A673 (cell line): ENCODE results near the gene BOD1L1. TPM values are rescaled to one million over a fixed set of nuclear protein-coding genes. Genes with fewer than 3 reads are reported as not detected.

Source experiments
- BruUV-seq: library from RNA; stranded (reverse); fragments of 400-500 nt; replicated peaks from 2 replicates; lab custom pipeline; 2021; lab: Mats Ljungman, UMichigan
- CTCF ChIA-PET: fragments of 300-600 bp; sonication (Branson Sonifier 250); formaldehyde crosslinking; loops from one replicate; lab custom pipeline; 2022; ENCODE audit warnings: antibody characterized with exemption; lab: Charles Lee
- POLR2A ChIA-PET: fragments of 300-600 bp; sonication (Branson Sonifier 250); formaldehyde crosslinking; loops from one replicate; lab custom pipeline; 2022; ENCODE audit warnings: antibody characterized with exemption; ENCODE audit not compliant: low non-redundant PET; lab: Charles Lee
- DNase-seq: peaks from one replicate; pipeline ENCODE4 v3.0.0-alpha.2; 2015; ENCODE audit warnings: low spot score
- H3K27ac ChIP-seq: fragments of 200-600 bp; sonication (generic); 2 replicates; pipeline ENCODE4 v1.5.1; 2016; ENCODE audit warnings: mixed run types, low read depth, mild to moderate bottlenecking, mixed read lengths, antibody characterized with exemption, low read length; ENCODE audit not compliant: poor library complexity, severe bottlenecking
- H3K27me3 ChIP-seq: fragments of 200-600 bp; sonication (generic); replicated peaks from 2 replicates; pipeline ENCODE4 v1.6.1; 2017; ENCODE audit warnings: mixed run types, low read depth, mild to moderate bottlenecking, mixed read lengths, antibody characterized with exemption, low read length; ENCODE audit not compliant: insufficient read depth, poor library complexity
- H3K36me3 ChIP-seq: fragments of 200-600 bp; sonication (generic); 2 replicates; pipeline ENCODE4 v1.6.1; 2016; ENCODE audit warnings: mixed run types, mild to moderate bottlenecking, mixed read lengths, antibody characterized with exemption, low read length; ENCODE audit not compliant: insufficient read depth, poor library complexity, severe bottlenecking
- H3K4me1 ChIP-seq: fragments of 200-600 bp; sonication (generic); 2 replicates; pipeline ENCODE4 v1.6.1; 2017; ENCODE audit warnings: mixed run types, mild to moderate bottlenecking, mixed read lengths, antibody characterized with exemption, low read length; ENCODE audit not compliant: insufficient read depth, poor library complexity, severe bottlenecking
- H3K4me3 ChIP-seq: fragments of 200-600 bp; sonication (generic); 2 replicates; pipeline ENCODE4 v1.5.1; 2016; ENCODE audit warnings: low read depth, mixed run types, mild to moderate bottlenecking, mixed read lengths, low read length; ENCODE audit not compliant: poor library complexity, severe bottlenecking
- H3K9me3 ChIP-seq: fragments of 200-600 bp; sonication (generic); 2 replicates; pipeline ENCODE4 v1.6.1; 2016; ENCODE audit warnings: mixed run types, low read depth, mild to moderate bottlenecking, mixed read lengths, antibody characterized with exemption, low read length; ENCODE audit not compliant: poor library complexity, severe bottlenecking
- EZH2 ChIP-seq: fragments of 200-600 bp; sonication (generic); IDR thresholded peaks from 2 replicates; pipeline ENCODE4 v1.6.1; 2017; ENCODE audit warnings: borderline replicate concordance, low read depth, mild to moderate bottlenecking, mixed read lengths, antibody characterized with exemption, low read length; ENCODE audit not compliant: poor library complexity, severe bottlenecking
- intact Hi-C: fragments of 100-400 bp; cut with micrococcal nuclease; formaldehyde crosslinking; loops from one replicate; pipeline ENCODE4 v1.10.0; 2022; ENCODE audit not compliant: unreplicated experiment
- total RNA-seq: library from RNA; stranded (reverse); gene quantifications from 2 replicates; pipeline ENCODE4 v1.2.3, GENCODE V29; 2021
- TF ChIP-seq, protein P1 (sequence below): fragments of 300-800, 200-600 bp; sonication (generic); conservative IDR thresholded peaks from 2 replicates; pipeline ENCODE4 v1.5.1; 2017; ENCODE audit warnings: low read depth, mild to moderate bottlenecking, antibody characterized with exemption, low read length, moderate library complexity, mixed read lengths

The BOD1L1 gene
- total RNA-seq, 1 experiment from 2014 or later: 44.8 TPM

DNA sequence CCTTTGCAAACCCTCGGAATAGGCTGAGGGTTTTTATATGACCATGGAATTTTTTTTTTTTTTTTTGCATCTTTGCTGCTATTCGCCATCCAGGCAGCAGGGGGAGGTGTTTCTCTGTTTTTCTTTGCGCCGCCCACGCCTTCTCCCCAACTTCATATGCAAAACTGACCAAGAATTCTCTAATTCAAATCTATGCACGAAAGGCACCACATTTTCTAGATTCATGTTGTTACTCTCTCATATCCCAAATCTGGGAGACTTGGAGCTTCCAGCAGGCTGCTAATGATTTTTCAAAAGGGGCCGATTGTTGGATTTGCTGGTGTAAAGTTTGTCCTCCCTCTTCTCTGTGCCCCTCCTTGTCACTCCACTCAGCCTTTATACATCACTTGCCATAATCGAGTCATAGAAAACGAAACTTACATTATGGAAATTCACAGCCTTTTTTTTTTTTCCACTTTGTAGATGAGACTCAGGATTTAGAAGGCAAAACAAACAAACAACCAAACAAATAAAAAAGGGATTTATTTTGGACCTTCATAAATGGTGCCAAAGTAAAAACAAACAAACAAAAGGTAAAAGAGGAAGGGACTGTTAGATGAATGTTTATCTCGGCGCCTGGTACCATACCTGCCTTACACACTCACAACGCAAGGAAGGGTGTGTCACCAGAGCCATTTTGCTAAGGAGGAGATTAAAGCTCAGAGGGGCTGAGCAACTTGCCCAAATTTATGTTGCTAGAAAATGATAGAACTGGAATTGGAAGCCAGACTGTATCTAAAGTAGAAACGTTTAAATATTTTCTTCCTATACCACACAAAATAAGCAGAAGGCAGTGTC, 29.3 kb upstream of the BOD1L1 start:
- POLR2A ChIA-PET: no interaction called here
- Histone ChIP-seq H3K4me1 (peaks cover 16% of the 10 kb centered on the region), H3K36me3 (no peaks in the 10 kb centered on the region), H3K27me3 (no peaks in the 10 kb centered on the region), H3K27ac (peak overlapping the region; percentile 83), H3K9me3 (no peaks in the 10 kb centered on the region), H3K4me3 (peak overlapping the region; percentile 33)
- no peak for TF ChIP-seq EZH2
- TF ChIP-seq, protein P1, sequence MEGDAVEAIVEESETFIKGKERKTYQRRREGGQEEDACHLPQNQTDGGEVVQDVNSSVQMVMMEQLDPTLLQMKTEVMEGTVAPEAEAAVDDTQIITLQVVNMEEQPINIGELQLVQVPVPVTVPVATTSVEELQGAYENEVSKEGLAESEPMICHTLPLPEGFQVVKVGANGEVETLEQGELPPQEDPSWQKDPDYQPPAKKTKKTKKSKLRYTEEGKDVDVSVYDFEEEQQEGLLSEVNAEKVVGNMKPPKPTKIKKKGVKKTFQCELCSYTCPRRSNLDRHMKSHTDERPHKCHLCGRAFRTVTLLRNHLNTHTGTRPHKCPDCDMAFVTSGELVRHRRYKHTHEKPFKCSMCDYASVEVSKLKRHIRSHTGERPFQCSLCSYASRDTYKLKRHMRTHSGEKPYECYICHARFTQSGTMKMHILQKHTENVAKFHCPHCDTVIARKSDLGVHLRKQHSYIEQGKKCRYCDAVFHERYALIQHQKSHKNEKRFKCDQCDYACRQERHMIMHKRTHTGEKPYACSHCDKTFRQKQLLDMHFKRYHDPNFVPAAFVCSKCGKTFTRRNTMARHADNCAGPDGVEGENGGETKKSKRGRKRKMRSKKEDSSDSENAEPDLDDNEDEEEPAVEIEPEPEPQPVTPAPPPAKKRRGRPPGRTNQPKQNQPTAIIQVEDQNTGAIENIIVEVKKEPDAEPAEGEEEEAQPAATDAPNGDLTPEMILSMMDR: peak; percentile 91
- CTCF ChIA-PET: interaction anchor here (0.6 to 0.8 kb wide), 2 partner anchors 401 to 985 kb away, joined by 3 to 4 read pairs; no protein-coding TSS in a partner anchor
- DNase-seq: peak; percentile 88
- intact Hi-C loops: loop anchor here (1.0 to 10.0 kb wide), 7 partner anchors 728 to 1798 kb away; partner anchors contain the start of gene CPEB2
- BruUV-seq: TSS peak; percentile 45

DNA sequence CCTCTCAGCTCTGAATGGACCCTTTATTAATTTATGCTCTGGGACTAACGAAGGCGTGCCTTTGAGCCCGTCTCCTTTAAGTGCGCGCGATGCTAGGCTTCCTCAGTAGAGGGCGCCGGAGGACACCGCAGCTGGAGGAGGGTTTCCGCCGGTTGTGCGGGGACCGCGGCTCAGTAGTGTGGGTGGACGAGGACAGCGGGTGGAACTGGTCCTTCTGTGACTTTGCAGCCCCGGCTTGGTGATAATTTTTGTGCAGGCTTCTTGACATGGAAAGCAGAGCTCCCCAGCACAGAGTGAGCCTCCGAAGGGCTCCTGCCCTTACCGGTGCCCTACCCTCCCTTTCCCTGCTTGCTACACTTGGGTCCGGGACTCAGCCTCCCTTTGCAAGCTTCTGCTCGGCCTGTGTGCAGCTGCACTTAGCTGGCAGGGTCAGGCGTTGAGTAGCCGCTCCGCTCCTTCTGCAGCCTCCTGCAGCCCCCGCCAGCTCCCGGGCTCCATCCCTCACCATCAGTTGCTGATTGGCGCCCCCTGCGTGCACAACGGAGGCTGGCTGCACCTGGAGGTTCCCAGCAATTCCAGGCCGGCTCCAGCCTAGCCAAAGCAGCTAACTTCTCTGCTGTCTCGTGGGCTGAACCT, 26.8 kb upstream of the BOD1L1 start:
- POLR2A ChIA-PET: interaction anchor here (0.6 kb wide), 1 partner anchor 1357 kb away, joined by 4 read pairs; no protein-coding TSS in a partner anchor
- H3K4me1 ChIP-seq: peaks cover 16% of the 10 kb centered on the region

DNA sequence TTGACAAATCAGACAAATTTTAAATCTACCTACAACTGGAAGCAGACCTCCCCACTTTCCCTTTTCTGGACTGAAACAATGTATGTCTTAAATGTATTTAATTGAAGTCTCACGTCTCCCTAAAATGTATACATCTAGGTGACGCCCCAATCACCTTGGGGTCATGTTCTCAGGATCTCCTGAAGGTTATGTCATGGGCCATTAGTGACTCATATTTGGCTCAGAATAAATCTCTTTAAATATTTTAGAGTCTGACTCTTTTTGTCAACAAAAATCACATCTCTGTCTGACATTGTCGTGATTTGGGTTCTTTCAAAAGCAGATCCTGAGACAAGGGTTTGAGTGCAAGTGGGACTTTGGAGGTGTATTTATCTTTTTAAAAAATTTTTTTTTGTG, 26.2 kb upstream of the BOD1L1 start:
- H3K4me1 ChIP-seq: peaks cover 16% of the 10 kb centered on the region
- H3K9me3 ChIP-seq: no peaks in the 10 kb centered on the region
- ChIA-PET CTCF (interaction anchor here (0.5 to 1.6 kb wide), 4 partner anchors 12 to 33 kb away, joined by 3 to 6 read pairs (median 3); no protein-coding TSS in a partner anchor), POLR2A (no interaction called here)
- TF ChIP-seq, protein P1: no peak
- TF ChIP-seq EZH2: no peak
- no peak overlapping the region for H3K27ac ChIP-seq
- BruUV-seq: no TSS peak
- peak overlapping the region; percentile 50 for H3K4me3 ChIP-seq
- no peaks in the 10 kb centered on the region for H3K27me3 ChIP-seq
- DNase-seq: no peak
- intact Hi-C loops: loop anchor here (2.0 to 10.0 kb wide), 3 partner anchors 731 to 1801 kb away; no protein-coding TSS in a partner anchor
- no peaks in the 10 kb centered on the region for H3K36me3 ChIP-seq

More for the DNA sequence above, 26.8 kb upstream of the BOD1L1 start:
- TF ChIP-seq EZH2: no peak
- TF ChIP-seq, protein P1: peak; percentile 74
- CTCF ChIA-PET: interaction anchor here (0.5 to 1.6 kb wide), 5 partner anchors 12 to 905 kb away, joined by 3 to 6 read pairs (median 3); no protein-coding TSS in a partner anchor
- intact Hi-C loops: loop anchor here (2.0 to 10.0 kb wide), 3 partner anchors 731 to 1801 kb away; no protein-coding TSS in a partner anchor
- peak overlapping the region; percentile 50 for H3K4me3 ChIP-seq
- no peaks in the 10 kb centered on the region for H3K36me3 ChIP-seq
- no peaks in the 10 kb centered on the region for H3K27me3 ChIP-seq
- H3K9me3 ChIP-seq: no peaks in the 10 kb centered on the region
- peak overlapping the region; percentile 83 for H3K27ac ChIP-seq
- BruUV-seq: no TSS peak
- DNase-seq: peak; percentile 89
